ENCODE results near the gene TDRKH. TPM values are rescaled to one million over a fixed set of nuclear protein-coding genes. Genes with fewer than 3 reads are reported as not detected.

The TDRKH gene
- total RNA-seq, 1 experiment from 2014 or later, result 11.1 TPM

DNA sequence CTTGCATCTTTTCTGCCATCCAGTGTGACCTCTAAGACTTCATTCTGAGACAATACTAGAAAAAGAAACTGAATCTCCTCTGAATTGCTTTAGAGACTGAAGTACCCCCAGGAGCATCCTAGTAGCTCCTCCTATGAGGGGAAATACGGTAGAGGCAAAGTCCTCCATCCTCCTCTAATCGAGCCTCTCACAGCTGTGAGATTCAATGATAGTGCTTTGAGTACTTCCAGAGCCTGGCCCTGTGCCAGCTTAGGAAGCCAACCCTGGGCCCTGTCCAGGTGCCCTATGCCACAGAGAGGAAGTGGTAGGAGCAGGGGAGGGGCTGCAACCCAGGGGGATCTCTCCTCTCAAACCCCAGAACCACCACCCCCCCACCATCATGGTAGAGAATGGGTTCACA, 30.6 kb upstream of the TDRKH start:
- ChIA-PET CTCF (interaction anchor here (2.0 kb wide), 1 partner anchor 10 kb away, joined by 5 read pairs; no protein-coding TSS in a partner anchor), POLR2A (interaction anchor here (0.8 kb wide), 1 partner anchor 10 kb away, joined by 4 read pairs; no protein-coding TSS in a partner anchor), RAD21 (ENCODE audit: low non-redundant PET in 1 of 2, low total read pairs in 2 of 2, uncharacterized antibody in 2 of 2, unreplicated experiment in 2 of 2) (no interaction called here)
- ATAC-seq (no peak), DNase-seq (ENCODE audit: low read depth, low spot score) (no peak)
- Histone ChIP-seq H3K79me2 (ENCODE audit: insufficient read depth, low read length) (no peaks in the 10 kb centered on the region), H2AFZ (ENCODE audit: low read depth, low read length, poor library complexity, severe bottlenecking) (no peak overlapping the region), H3K9me2 (ENCODE audit: insufficient read depth) (no peaks in the 10 kb centered on the region), H3K9ac (ENCODE audit: low read length) (no peak overlapping the region), H3K27ac (ENCODE audit: low read depth, low read length) (no peak overlapping the region), H3K36me3 (ENCODE audit: control insufficient read depth in 1 of 2, insufficient read depth in 2 of 2, low read length in 2 of 2) (no peaks in the 10 kb centered on the region), H3K4me3 (replicated peaks in 1 of 2; ENCODE audit: low read depth in 1 of 2, low read length in 2 of 2) (no peak overlapping the region), H3K27me3 (ENCODE audit: insufficient read depth, low read length) (no peaks in the 10 kb centered on the region), H3K4me2 (ENCODE audit: low read length) (no peak overlapping the region), H4K20me1 (ENCODE audit: insufficient read depth) (no peaks in the 10 kb centered on the region), H3K4me1 (ENCODE audit: control insufficient read depth in 1 of 2, insufficient read depth in 2 of 2, low read length in 2 of 2) (peaks cover under 1 to 3% of the 10 kb centered on the region in 2 experiments; a peak in 2 of 4 replicates), H3K9me3 (ENCODE audit: control insufficient read depth in 1 of 2, insufficient read depth in 1 of 2, low read depth in 1 of 2, low read length in 2 of 2) (no peaks in the 10 kb centered on the region)
- BruUV-seq (replicated peaks), result no TSS peak
- TF ChIP-seq SP1 (IDR thresholded peaks at IDR 0.05; ENCODE audit: low read depth) (no peak), EGR1 (IDR thresholded peaks at IDR 0.05; ENCODE audit: low read depth) (no peak), CBX3 (IDR thresholded peaks at IDR 0.05; ENCODE audit: low read depth) (no peak)
- intact Hi-C loops (cut with micrococcal nuclease), result no loop called here

DNA sequence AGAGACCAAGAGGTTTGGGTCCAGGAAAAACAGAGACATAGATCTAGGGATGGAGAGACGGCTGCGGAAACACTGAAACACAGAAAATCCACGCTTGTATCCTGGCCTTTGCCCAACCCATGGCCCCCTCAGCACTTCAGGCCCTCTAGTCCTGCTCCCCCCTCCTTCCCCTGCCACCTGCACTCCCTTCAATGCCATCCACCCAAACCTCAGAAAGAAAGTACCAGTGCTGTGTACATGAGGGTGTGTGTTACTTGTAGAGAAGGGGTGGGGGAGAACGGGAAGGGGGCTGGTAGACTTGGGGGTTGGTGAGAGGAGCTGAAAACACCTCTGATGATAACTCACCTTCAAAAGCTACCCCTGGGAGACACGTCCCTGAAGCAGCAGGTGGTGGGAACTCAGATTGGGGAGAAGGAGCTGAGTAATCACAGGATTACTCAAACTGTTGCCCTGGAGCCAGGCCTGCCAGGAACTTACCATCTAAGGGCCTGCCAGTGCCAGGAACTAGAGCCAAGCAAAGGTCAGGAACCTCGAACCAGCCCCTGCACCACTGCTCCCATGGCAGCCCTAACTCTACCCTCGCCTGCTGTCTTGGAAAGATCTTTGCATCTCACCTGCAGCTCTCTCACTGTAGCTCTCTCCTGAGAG, 29.8 kb upstream of the TDRKH start:
- ATAC-seq (no peak), DNase-seq (ENCODE audit: low read depth, low spot score) (no peak)
- no peaks in the 10 kb centered on the region for H4K20me1 ChIP-seq (ENCODE audit: insufficient read depth)
- no peak overlapping the region for H3K4me3 ChIP-seq (replicated peaks in 1 of 2; ENCODE audit: low read depth in 1 of 2, low read length in 2 of 2)
- no peaks in the 10 kb centered on the region for H3K27me3 ChIP-seq (ENCODE audit: insufficient read depth, low read length)
- H3K9me2 ChIP-seq (ENCODE audit: insufficient read depth), result no peaks in the 10 kb centered on the region
- no peaks in the 10 kb centered on the region for H3K9me3 ChIP-seq (ENCODE audit: control insufficient read depth in 1 of 2, insufficient read depth in 1 of 2, low read depth in 1 of 2, low read length in 2 of 2)
- CTCF ChIA-PET, result interaction anchor here (2.0 kb wide), 1 partner anchor 11 kb away, joined by 5 read pairs; no protein-coding TSS in a partner anchor
- H3K79me2 ChIP-seq (ENCODE audit: insufficient read depth, low read length), result no peaks in the 10 kb centered on the region
- POLR2A ChIA-PET, result interaction anchor here (0.8 kb wide), 1 partner anchor 10 kb away, joined by 4 read pairs; no protein-coding TSS in a partner anchor
- intact Hi-C loops (cut with micrococcal nuclease), result no loop called here
- H2AFZ ChIP-seq (ENCODE audit: low read depth, low read length, poor library complexity, severe bottlenecking), result no peak overlapping the region
- TF ChIP-seq EZH2phosphoT487 (IDR thresholded peaks at IDR 0.05; ENCODE audit: borderline replicate concordance), result no peak
- RAD21 ChIA-PET (ENCODE audit: low non-redundant PET in 1 of 2, low total read pairs in 2 of 2, uncharacterized antibody in 2 of 2, unreplicated experiment in 2 of 2), result no interaction called here
- no peak overlapping the region for H3K4me2 ChIP-seq (ENCODE audit: low read length)
- no peak overlapping the region for H3K9ac ChIP-seq (ENCODE audit: low read length)
- BruUV-seq (replicated peaks), result no TSS peak
- no peak overlapping the region for H3K27ac ChIP-seq (ENCODE audit: low read depth, low read length)
- no peaks in the 10 kb centered on the region for H3K36me3 ChIP-seq (ENCODE audit: control insufficient read depth in 1 of 2, insufficient read depth in 2 of 2, low read length in 2 of 2)
- H3K4me1 ChIP-seq (ENCODE audit: control insufficient read depth in 1 of 2, insufficient read depth in 2 of 2, low read length in 2 of 2), result no peaks in the 10 kb centered on the region; a peak in 1 of 4 replicates

Measured in HCT116 (cell line).